ENCODE measurements around the gene PNPLA3.

Gene PNPLA3

GRCh38 chr22:43995057-43995685, 71.6 kb downstream of the PNPLA3 start:
- no peak for DNase-seq

DNA sequence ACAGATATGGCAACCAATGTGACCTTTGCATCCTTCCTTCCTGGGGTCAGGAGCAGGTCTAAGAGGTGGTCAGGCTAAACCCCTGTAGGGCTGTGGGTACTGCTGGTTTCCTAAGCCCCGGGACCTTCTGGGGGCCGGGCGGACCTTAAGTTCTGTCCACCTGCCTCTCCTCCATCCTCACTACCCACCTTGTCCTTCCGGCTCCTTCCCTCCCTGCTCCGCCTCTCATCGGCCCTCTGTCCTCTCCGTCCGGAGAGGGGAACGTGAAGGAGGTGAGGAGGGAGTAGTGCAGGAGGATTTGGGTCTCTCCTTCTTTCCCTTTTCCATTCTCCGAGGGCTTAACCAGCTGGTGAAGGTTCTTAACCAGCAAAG, 72.2 kb downstream of the PNPLA3 start:
- DNase-seq = no peak

- DNase-seq = no peak
Measured at GRCh38 chr22:43996170-43996980, 72.8 kb downstream of the PNPLA3 start.

DNA sequence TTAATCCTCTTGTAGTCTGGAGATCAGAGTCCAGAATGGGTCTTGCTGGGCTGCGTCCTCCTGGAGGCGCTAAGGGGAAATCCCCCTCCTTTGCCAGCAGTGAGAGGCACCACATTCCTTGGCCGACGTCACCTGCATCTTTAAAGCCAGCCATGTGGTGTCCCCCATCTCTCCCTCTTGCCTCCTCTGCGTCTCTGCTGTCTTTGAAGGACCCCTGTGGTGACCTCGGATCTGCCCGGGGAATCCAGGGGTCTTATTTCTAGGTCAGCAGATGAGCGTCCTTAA, 73.3 kb downstream of the PNPLA3 start:
- no peak for DNase-seq
